CD14-positive monocyte (primary cell): Measurements from ENCODE around the gene TBC1D7. TPM values are rescaled to one million over a fixed set of nuclear protein-coding genes. Genes with fewer than 3 reads are reported as not detected.

ENCODE experiments used
- DNase-seq, 3 donors: peaks; one replicate each; pipeline ENCODE4 v3.0.0-alpha.2; 2011 to 2022
- H2AFZ ChIP-seq: 2 replicates; pipeline ENCODE4 v1.6.0; 2012; ENCODE audit warnings: mild to moderate bottlenecking, low read depth, low read length, inconsistent platforms; ENCODE audit not compliant: insufficient read depth, poor library complexity, severe bottlenecking
- H3K27ac ChIP-seq, 2 donors: 1 replicate in 1 of 2; 2 replicates in 1 of 2; pipeline ENCODE4 v1.5.1; 2012 to 2013; ENCODE audit warnings: low read length in 2 of 2, control low read depth in 1 of 2, inconsistent platforms in 1 of 2, low read depth in 1 of 2, mild to moderate bottlenecking in 1 of 2
- H3K27me3 ChIP-seq, 2 donors: one replicate each; pipeline versions ENCODE4 v1.6.0 to v1.6.1; 2011 to 2013; ENCODE audit warnings: low read length in 2 of 2; ENCODE audit not compliant: control insufficient read depth in 2 of 2, insufficient read depth in 2 of 2
- H3K36me3 ChIP-seq, 2 donors: replicated peaks in 1 of 2; 1 replicate in 1 of 2; 2 replicates in 1 of 2; pipeline versions ENCODE4 v1.5.1 to v1.6.1; 2012 to 2013; ENCODE audit warnings: low read length in 2 of 2, control low read depth in 1 of 2, inconsistent platforms in 1 of 2, mild to moderate bottlenecking in 1 of 2; ENCODE audit not compliant: insufficient read depth in 2 of 2, control insufficient read depth in 1 of 2
- H3K4me1 ChIP-seq, 2 donors: 1 replicate in 1 of 2; 2 replicates in 1 of 2; pipeline versions ENCODE4 v1.5.1 to v1.6.1; 2012 to 2013; ENCODE audit warnings: low read length in 2 of 2, control low read depth in 1 of 2, inconsistent platforms in 1 of 2, mild to moderate bottlenecking in 1 of 2, moderate library complexity in 1 of 2; ENCODE audit not compliant: insufficient read depth in 2 of 2, control insufficient read depth in 1 of 2
- H3K4me2 ChIP-seq: replicated peaks from 2 replicates; pipeline ENCODE3; 2012; ENCODE audit warnings: low read length, moderate library complexity, mild to moderate bottlenecking; ENCODE audit not compliant: poor library complexity, severe bottlenecking; ENCODE audit errors: extremely low read depth
- H3K4me3 ChIP-seq, 3 experiments: fragments of 200-600 bp in 1 of 3; sonication (generic) in 1 of 3; replicated peaks in 1 of 3; 1 replicate in 2 of 3; 2 replicates in 1 of 3; pipeline ENCODE4 v1.5.1; 2011 to 2013; ENCODE audit warnings: low read length in 3 of 3, mild to moderate bottlenecking in 3 of 3, control low read depth in 2 of 3, low read depth in 2 of 3, inconsistent platforms in 1 of 3, moderate library complexity in 1 of 3
- H3K79me2 ChIP-seq: 2 replicates; pipeline ENCODE4 v1.6.0; 2012; ENCODE audit warnings: mild to moderate bottlenecking, control low read depth, inconsistent platforms, low read length, moderate library complexity; ENCODE audit not compliant: insufficient read depth
- H3K9ac ChIP-seq: 2 replicates; pipeline ENCODE4 v1.6.0; 2017; ENCODE audit warnings: low read length, mild to moderate bottlenecking; ENCODE audit not compliant: insufficient read depth, poor library complexity, severe bottlenecking
- H3K9me3 ChIP-seq, 2 donors: replicated peaks in 1 of 2; 1 replicate in 1 of 2; 2 replicates in 1 of 2; pipeline versions ENCODE4 v1.5.1 to v1.6.1; 2012 to 2013; ENCODE audit warnings: low read length in 2 of 2, control low read depth in 1 of 2; ENCODE audit not compliant: control insufficient read depth in 1 of 2, insufficient read depth in 1 of 2
- H4K20me1 ChIP-seq: 2 replicates; pipeline ENCODE4 v1.6.0; 2012; ENCODE audit warnings: mild to moderate bottlenecking, low read length, control low read depth, moderate library complexity; ENCODE audit not compliant: insufficient read depth
- H3K27ac Mint-ChIP-seq, 7 donors: one replicate each; pipeline ENCODE4 v1.8.0; 2020; ENCODE audit warnings: mild to moderate bottlenecking in 7 of 7, mixed read lengths in 7 of 7, moderate library complexity in 6 of 7, inconsistent platforms in 2 of 7
- H3K27me3 Mint-ChIP-seq, 3 donors: one replicate each; pipeline ENCODE4 v1.8.0; 2021 to 2022; ENCODE audit warnings: low read depth in 3 of 3, mild to moderate bottlenecking in 3 of 3, mixed read lengths in 3 of 3, moderate library complexity in 3 of 3, inconsistent platforms in 1 of 3
- H3K36me3 Mint-ChIP-seq, 2 donors: one replicate each; pipeline ENCODE4 v1.8.0; 2020; ENCODE audit warnings: mixed read lengths in 2 of 2, inconsistent platforms in 1 of 2, mild to moderate bottlenecking in 1 of 2
- H3K4me1 Mint-ChIP-seq: one replicate; pipeline ENCODE4 v1.8.0; 2020; ENCODE audit warnings: mild to moderate bottlenecking, mixed read lengths
- H3K4me3 Mint-ChIP-seq, 2 donors: one replicate each; pipeline ENCODE4 v1.8.0; 2020; ENCODE audit warnings: mild to moderate bottlenecking in 2 of 2, mixed read lengths in 2 of 2, moderate library complexity in 1 of 2
- H3K9me3 Mint-ChIP-seq, 7 donors: one replicate each; pipeline ENCODE4 v1.8.0; 2020 to 2022; ENCODE audit warnings: mixed read lengths in 7 of 7, mild to moderate bottlenecking in 6 of 7, moderate library complexity in 6 of 7, inconsistent platforms in 2 of 7
- WGBS: methylation state at CpG from one replicate; pipeline ENCODE4 v1.1.5; 2013; ENCODE audit warnings: missing lambda C conversion rate; ENCODE audit not compliant: insufficient coverage; 5-methylcytosine and 5-hydroxymethylcytosine counted together
- intact Hi-C, 2 donors: fragments of 100-400 bp; cut with micrococcal nuclease; formaldehyde crosslinking; loops; one replicate each; pipeline versions ENCODE4 v1.15.0 to v1.15.1; 2023
- polyA plus RNA-seq, 3 donors: library from polyadenylated mRNA; depleted of rRNA in 1 of 3; unstranded in 2 of 3; stranded (reverse) in 1 of 3; fragments of 300-500 nt in 2 of 3; fragments of >200 nt in 1 of 3; fragmentation: Illumina TruSeq in 2 of 3; gene quantifications; 1 replicate in 2 of 3; 2 replicates in 1 of 3; pipeline ENCODE4 v1.2.3, GENCODE V29; 2012 to 2021
- TF ChIP-seq, protein P1 (sequence below): fragments of 200-600 bp; IDR thresholded peaks from one replicate; pipeline ENCODE4 v1.8.0; 2022; ENCODE audit warnings: antibody characterized with exemption, mild to moderate bottlenecking

The TBC1D7 gene
- polyA plus RNA-seq, 3 donors: 12.2 to 34.3 (median 34.3) TPM

DNA sequence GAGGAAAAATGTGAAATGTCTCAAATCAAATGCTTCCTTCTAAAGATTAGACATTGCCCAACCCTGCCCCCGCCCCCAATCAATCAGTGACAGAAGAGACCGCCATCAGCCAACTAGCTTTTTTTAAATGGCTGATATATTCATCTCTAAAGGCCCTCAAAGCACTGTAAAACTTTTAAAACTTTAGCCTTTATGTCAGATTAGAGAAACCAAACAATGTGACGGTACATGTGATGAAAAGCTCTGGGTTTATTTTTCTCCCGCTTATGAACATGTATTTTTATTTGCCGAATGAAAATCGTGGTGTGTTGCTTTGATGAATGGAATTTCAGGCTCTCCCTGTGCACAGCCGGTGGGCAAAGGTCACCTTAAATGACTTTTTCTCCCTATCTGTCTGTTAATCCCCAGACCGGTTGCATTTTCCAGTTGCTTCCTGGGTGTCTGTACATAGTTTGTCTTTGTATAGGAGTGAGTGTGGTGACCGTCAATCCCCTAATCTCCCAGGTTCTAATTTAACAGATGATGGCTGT is 38.5 kb downstream of the TBC1D7 start:
- no peak overlapping the region for H3K4me3 Mint-ChIP-seq
- H3K9me3 Mint-ChIP-seq: peaks cover 3 to 17% (median 8%) of the 10 kb centered on the region in 7 donors
- WGBS: 100% methylated on average over 2 of the region's 9 CpGs
- H3K27ac Mint-ChIP-seq: peak overlapping the region in 3 of 7 donors; percentile 12 to 40 (median 22)
- no peak overlapping the region for H3K4me2 ChIP-seq
- peaks cover 0 to 1% (median 0%) of the 10 kb centered on the region in 3 donors for H3K27me3 Mint-ChIP-seq
- TF ChIP-seq, protein P1, sequence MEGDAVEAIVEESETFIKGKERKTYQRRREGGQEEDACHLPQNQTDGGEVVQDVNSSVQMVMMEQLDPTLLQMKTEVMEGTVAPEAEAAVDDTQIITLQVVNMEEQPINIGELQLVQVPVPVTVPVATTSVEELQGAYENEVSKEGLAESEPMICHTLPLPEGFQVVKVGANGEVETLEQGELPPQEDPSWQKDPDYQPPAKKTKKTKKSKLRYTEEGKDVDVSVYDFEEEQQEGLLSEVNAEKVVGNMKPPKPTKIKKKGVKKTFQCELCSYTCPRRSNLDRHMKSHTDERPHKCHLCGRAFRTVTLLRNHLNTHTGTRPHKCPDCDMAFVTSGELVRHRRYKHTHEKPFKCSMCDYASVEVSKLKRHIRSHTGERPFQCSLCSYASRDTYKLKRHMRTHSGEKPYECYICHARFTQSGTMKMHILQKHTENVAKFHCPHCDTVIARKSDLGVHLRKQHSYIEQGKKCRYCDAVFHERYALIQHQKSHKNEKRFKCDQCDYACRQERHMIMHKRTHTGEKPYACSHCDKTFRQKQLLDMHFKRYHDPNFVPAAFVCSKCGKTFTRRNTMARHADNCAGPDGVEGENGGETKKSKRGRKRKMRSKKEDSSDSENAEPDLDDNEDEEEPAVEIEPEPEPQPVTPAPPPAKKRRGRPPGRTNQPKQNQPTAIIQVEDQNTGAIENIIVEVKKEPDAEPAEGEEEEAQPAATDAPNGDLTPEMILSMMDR: no peak
- H3K27me3 ChIP-seq: no peaks in the 10 kb centered on the region
- peaks cover 35 to 66% of the 10 kb centered on the region in 2 donors for H3K36me3 ChIP-seq
- intact Hi-C loops: no loop called here
- peaks cover 20 to 25% of the 10 kb centered on the region in 2 donors for H3K4me1 ChIP-seq
- no peak for DNase-seq
- H3K27ac ChIP-seq: no peak overlapping the region
- H3K9ac ChIP-seq: no peak overlapping the region
- H2AFZ ChIP-seq: no peak overlapping the region
- no peaks in the 10 kb centered on the region for H3K79me2 ChIP-seq
- no peaks in the 10 kb centered on the region for H4K20me1 ChIP-seq
- peaks cover 5 to 12% of the 10 kb centered on the region in 2 donors for H3K9me3 ChIP-seq
- peaks cover 27% of the 10 kb centered on the region for H3K4me1 Mint-ChIP-seq
- H3K4me3 ChIP-seq: no peak overlapping the region
- H3K36me3 Mint-ChIP-seq: peaks cover 60 to 81% of the 10 kb centered on the region in 2 donors

DNA sequence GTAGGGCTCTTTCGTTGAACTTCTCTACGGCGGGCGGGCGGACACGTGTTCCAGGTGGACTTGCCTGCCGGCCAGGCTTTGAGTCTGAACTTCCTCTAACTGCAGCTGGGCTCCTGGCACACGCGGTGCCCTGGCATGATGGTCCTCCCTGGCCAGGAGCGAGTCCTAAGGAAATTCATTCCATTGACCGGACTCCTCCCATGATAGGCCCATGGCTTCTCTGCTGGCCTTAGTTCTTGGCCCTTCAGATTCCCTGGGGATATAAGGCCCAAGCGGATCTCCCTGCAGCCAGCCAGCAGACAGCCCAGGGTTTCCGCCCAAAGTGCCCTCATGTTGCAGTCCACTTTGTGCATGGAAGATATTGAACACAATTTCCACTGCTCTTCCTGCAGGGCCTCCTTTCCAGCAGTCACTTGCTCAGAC is 39.4 kb downstream of the TBC1D7 start:
- no peak overlapping the region for H3K9ac ChIP-seq
- intact Hi-C loops: no loop called here
- H3K4me3 Mint-ChIP-seq: no peak overlapping the region
- WGBS: 86% methylated on average over 13 of the region's 13 CpGs
- peaks cover 18 to 24% of the 10 kb centered on the region in 2 donors for H3K4me1 ChIP-seq
- H3K4me2 ChIP-seq: no peak overlapping the region
- no peaks in the 10 kb centered on the region for H4K20me1 ChIP-seq
- H3K4me1 Mint-ChIP-seq: peaks cover 21% of the 10 kb centered on the region
- H3K36me3 ChIP-seq: peaks cover 39 to 65% of the 10 kb centered on the region in 2 donors
- H3K36me3 Mint-ChIP-seq: peaks cover 57 to 79% of the 10 kb centered on the region in 2 donors
- H3K27ac ChIP-seq: no peak overlapping the region
- no peaks in the 10 kb centered on the region for H3K79me2 ChIP-seq
- H3K9me3 Mint-ChIP-seq: peaks cover 3 to 17% (median 8%) of the 10 kb centered on the region in 7 donors
- TF ChIP-seq, protein P1: no peak
- peaks cover 0 to 1% (median 0%) of the 10 kb centered on the region in 3 donors for H3K27me3 Mint-ChIP-seq
- no peaks in the 10 kb centered on the region for H3K27me3 ChIP-seq
- H3K4me3 ChIP-seq: no peak overlapping the region
- no peak overlapping the region for H3K27ac Mint-ChIP-seq
- H2AFZ ChIP-seq: no peak overlapping the region
- no peak for DNase-seq
- H3K9me3 ChIP-seq: peaks cover 5 to 12% of the 10 kb centered on the region in 2 donors
